ENCODE measurements around the gene JAM3.

Gene JAM3

GRCh38 chr11:134027671-134028070, 41.2 kb upstream of the JAM3 start:
- H3K9me3 ChIP-seq (ENCODE audit: low read depth, low read length) = no peaks in the 10 kb centered on the region
- DNase-seq (ENCODE audit: low read depth, low spot score) = no peak
- TF ChIP-seq POLR2AphosphoS5 (IDR thresholded peaks at IDR 0.05; ENCODE audit: borderline replicate concordance, low read depth, low read length) (no peak), FOXP2 (optimal IDR thresholded peaks at IDR 0.05; ENCODE audit: control extremely low read depth, extremely low read length, insufficient read depth) (no peak), EZH2 (IDR thresholded peaks at IDR 0.05) (no peak)

GRCh38 chr11:134028368-134028920, 40.4 kb upstream of the JAM3 start:
- H3K9me3 ChIP-seq (ENCODE audit: low read depth, low read length) = no peaks in the 10 kb centered on the region
- TF ChIP-seq POLR2AphosphoS5 (IDR thresholded peaks at IDR 0.05; ENCODE audit: borderline replicate concordance, low read depth, low read length) = no peak
- TF ChIP-seq FOXP2 (optimal IDR thresholded peaks at IDR 0.05; ENCODE audit: control extremely low read depth, extremely low read length, insufficient read depth) = no peak
- no peak for TF ChIP-seq EZH2 (IDR thresholded peaks at IDR 0.05)
- H3K36me3 ChIP-seq (ENCODE audit: insufficient read depth, low read length) = no peaks in the 10 kb centered on the region
- H3K9ac ChIP-seq (ENCODE audit: insufficient read length) = no peak overlapping the region
- H3K4me3 ChIP-seq = no peak overlapping the region
- no peak for DNase-seq (ENCODE audit: low read depth, low spot score)
- H3K27ac ChIP-seq = no peak overlapping the region

More at GRCh38 chr11:134027671-134028070, 41.2 kb upstream of the JAM3 start:
- no peak overlapping the region for H3K9ac ChIP-seq (ENCODE audit: insufficient read length)
- no peak overlapping the region for H3K27ac ChIP-seq
- no peak overlapping the region for H3K4me3 ChIP-seq
- H3K36me3 ChIP-seq (ENCODE audit: insufficient read depth, low read length) = no peaks in the 10 kb centered on the region

- no peak overlapping the region for H3K9ac ChIP-seq (ENCODE audit: insufficient read length)
- TF ChIP-seq FOXP2 (optimal IDR thresholded peaks at IDR 0.05; ENCODE audit: control extremely low read depth, extremely low read length, insufficient read depth) = no peak
- no peak for TF ChIP-seq POLR2AphosphoS5 (IDR thresholded peaks at IDR 0.05; ENCODE audit: borderline replicate concordance, low read depth, low read length)
- TF ChIP-seq EZH2 (IDR thresholded peaks at IDR 0.05) = no peak
- no peaks in the 10 kb centered on the region for H3K36me3 ChIP-seq (ENCODE audit: insufficient read depth, low read length)
- no peak for DNase-seq (ENCODE audit: low read depth, low spot score)
- H3K4me3 ChIP-seq = no peak overlapping the region
- H3K27ac ChIP-seq = no peak overlapping the region
- H3K9me3 ChIP-seq (ENCODE audit: low read depth, low read length) = no peaks in the 10 kb centered on the region
Measured at GRCh38 chr11:134030853-134031252, 38.0 kb upstream of the JAM3 start.

GRCh38 chr11:134032043-134032442, 36.8 kb upstream of the JAM3 start:
- Histone ChIP-seq H3K27ac (no peak overlapping the region), H3K9ac (ENCODE audit: insufficient read length) (no peak overlapping the region), H3K4me3 (no peak overlapping the region), H3K36me3 (ENCODE audit: insufficient read depth, low read length) (no peaks in the 10 kb centered on the region), H3K9me3 (ENCODE audit: low read depth, low read length) (no peaks in the 10 kb centered on the region)
- DNase-seq (ENCODE audit: low read depth, low spot score) = no peak
- no peak for TF ChIP-seq EZH2 (IDR thresholded peaks at IDR 0.05)
- no peak for TF ChIP-seq FOXP2 (optimal IDR thresholded peaks at IDR 0.05; ENCODE audit: control extremely low read depth, extremely low read length, insufficient read depth)
- TF ChIP-seq POLR2AphosphoS5 (IDR thresholded peaks at IDR 0.05; ENCODE audit: borderline replicate concordance, low read depth, low read length) = no peak

- Histone ChIP-seq H3K9ac (ENCODE audit: insufficient read length) (no peak overlapping the region), H3K9me3 (ENCODE audit: low read depth, low read length) (no peaks in the 10 kb centered on the region), H3K4me3 (no peak overlapping the region), H3K36me3 (ENCODE audit: insufficient read depth, low read length) (no peaks in the 10 kb centered on the region), H3K27ac (no peak overlapping the region)
- TF ChIP-seq EZH2 (IDR thresholded peaks at IDR 0.05) = no peak
- TF ChIP-seq FOXP2 (optimal IDR thresholded peaks at IDR 0.05; ENCODE audit: control extremely low read depth, extremely low read length, insufficient read depth) = no peak
- no peak for TF ChIP-seq POLR2AphosphoS5 (IDR thresholded peaks at IDR 0.05; ENCODE audit: borderline replicate concordance, low read depth, low read length)
- DNase-seq (ENCODE audit: low read depth, low spot score) = no peak
Measured at GRCh38 chr11:134032501-134033091, 36.3 kb upstream of the JAM3 start.

- Histone ChIP-seq H3K9me3 (ENCODE audit: low read depth, low read length) (no peaks in the 10 kb centered on the region), H3K27ac (no peak overlapping the region), H3K4me3 (peak overlapping the region; percentile 59), H3K36me3 (ENCODE audit: insufficient read depth, low read length) (no peaks in the 10 kb centered on the region), H3K9ac (ENCODE audit: insufficient read length) (no peak overlapping the region)
- TF ChIP-seq EZH2 (IDR thresholded peaks at IDR 0.05) (no peak), FOXP2 (optimal IDR thresholded peaks at IDR 0.05; ENCODE audit: control extremely low read depth, extremely low read length, insufficient read depth) (no peak), POLR2AphosphoS5 (IDR thresholded peaks at IDR 0.05; ENCODE audit: borderline replicate concordance, low read depth, low read length) (no peak)
- DNase-seq (ENCODE audit: low read depth, low spot score) = no peak
Measured at GRCh38 chr11:134033276-134033675, 35.6 kb upstream of the JAM3 start.

- no peaks in the 10 kb centered on the region for H3K36me3 ChIP-seq (ENCODE audit: insufficient read depth, low read length)
- H3K4me3 ChIP-seq = peak overlapping the region; percentile 59
- DNase-seq (ENCODE audit: low read depth, low spot score) = peak; percentile 16
- no peak overlapping the region for H3K9ac ChIP-seq (ENCODE audit: insufficient read length)
- no peak for TF ChIP-seq EZH2 (IDR thresholded peaks at IDR 0.05)
- TF ChIP-seq POLR2AphosphoS5 (IDR thresholded peaks at IDR 0.05; ENCODE audit: borderline replicate concordance, low read depth, low read length) = peak; percentile 37; the same call in 1 of the 2 replicates
- no peak overlapping the region for H3K27ac ChIP-seq
- H3K9me3 ChIP-seq (ENCODE audit: low read depth, low read length) = no peaks in the 10 kb centered on the region
Measured at GRCh38 chr11:134033696-134034491, 35.0 kb upstream of the JAM3 start.

- no peak overlapping the region for H3K27ac ChIP-seq
- H3K9me3 ChIP-seq (ENCODE audit: low read depth, low read length) = no peaks in the 10 kb centered on the region
- H3K4me3 ChIP-seq = no peak overlapping the region
- H3K9ac ChIP-seq (ENCODE audit: insufficient read length) = no peak overlapping the region
- no peaks in the 10 kb centered on the region for H3K36me3 ChIP-seq (ENCODE audit: insufficient read depth, low read length)
- DNase-seq (ENCODE audit: low read depth, low spot score) = no peak
- TF ChIP-seq EZH2 (IDR thresholded peaks at IDR 0.05) = no peak
- TF ChIP-seq FOXP2 (optimal IDR thresholded peaks at IDR 0.05; ENCODE audit: control extremely low read depth, extremely low read length, insufficient read depth) = no peak
- TF ChIP-seq POLR2AphosphoS5 (IDR thresholded peaks at IDR 0.05; ENCODE audit: borderline replicate concordance, low read depth, low read length) = no peak
Measured at GRCh38 chr11:134034496-134035381, 34.1 kb upstream of the JAM3 start.

All from SK-N-MC (cell line).